ENCODE results near the gene ARHGEF19.

- TF ChIP-seq CTCF (IDR thresholded peaks at IDR 0.05) (no peak), POLR2A (IDR thresholded peaks at IDR 0.05) (no peak)
Observed at GRCh38 chr1:16161717-16162116, 50.7 kb downstream of the ARHGEF19 start.

All from thyroid gland (tissue), 4 donors.